Erythroblast (primary cell): ENCODE measurements around the gene MAGT1.

ENCODE experiments used
- GATA1 ChIP-seq: IDR thresholded peaks from 2 replicates; pipeline ENCODE4 v1.6.1; 2011; ENCODE audit warnings: low read depth, mild to moderate bottlenecking, control low read depth, low read length, moderate library complexity
- POLR2A ChIP-seq: IDR thresholded peaks from 2 replicates; pipeline ENCODE4 v1.6.1; 2011; ENCODE audit warnings: mild to moderate bottlenecking, low read length

DNA sequence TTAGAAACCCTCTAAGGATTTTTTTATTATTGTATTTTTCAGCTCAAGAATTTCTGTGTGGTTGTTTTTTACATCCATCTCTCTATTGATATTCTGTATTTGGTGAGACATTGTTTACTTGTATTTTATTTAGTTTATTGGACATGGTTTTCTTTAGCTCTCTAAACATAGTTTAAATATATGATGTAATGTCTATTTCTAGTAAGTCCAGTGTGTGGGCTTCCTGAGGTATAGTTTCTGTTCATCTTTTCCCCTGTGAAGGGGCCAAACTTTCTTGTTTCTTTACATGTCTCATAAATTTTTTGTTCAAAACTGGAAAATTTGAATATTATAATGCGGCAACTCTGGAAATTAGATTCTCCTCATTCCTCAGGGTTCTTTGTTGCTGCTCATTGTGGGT lies 81.0 kb downstream of the MAGT1 start:
- no peak for TF ChIP-seq POLR2A
- TF ChIP-seq GATA1, result no peak
